Smooth muscle cell (in vitro differentiated cells): Measurements from ENCODE around the gene MOCOS. TPM values are rescaled to one million over a fixed set of nuclear protein-coding genes. Genes with fewer than 3 reads are reported as not detected.
A peak's percentile ranks its signal among the peaks of the same experiment; 100 is the strongest.

Experiments
- DNase-seq: peaks from one replicate; lab custom pipeline; 2025; ENCODE audit not compliant: unreplicated experiment; lab: John Stamatoyannopoulos, UW
- H2AFZ ChIP-seq: fragments of 200-600 bp; sonication (generic); 2 replicates; pipeline ENCODE4 v1.6.0; 2016; ENCODE audit warnings: antibody characterized with exemption, low read depth, mild to moderate bottlenecking
- H3F3A ChIP-seq: fragments of 200-600 bp; sonication (generic); 2 replicates; pipeline ENCODE4 v1.6.0; 2017; ENCODE audit warnings: antibody characterized with exemption, low read depth
- H3K27ac ChIP-seq: fragments of 200-600 bp; sonication (generic); 2 replicates; pipeline ENCODE4 v1.5.1; 2016; ENCODE audit warnings: low read depth, mild to moderate bottlenecking
- H3K27me3 ChIP-seq: fragments of 200-600 bp; sonication (generic); 2 replicates; pipeline ENCODE4 v1.6.1; 2016; ENCODE audit warnings: low read depth, mild to moderate bottlenecking
- H3K36me3 ChIP-seq: fragments of 200-600 bp; sonication (generic); 2 replicates; pipeline ENCODE4 v1.5.1; 2016; ENCODE audit warnings: low read depth
- H3K4me1 ChIP-seq: fragments of 200-600 bp; sonication (generic); 2 replicates; pipeline ENCODE4 v1.5.1; 2016; ENCODE audit warnings: low read depth
- H3K4me2 ChIP-seq: fragments of 200-600 bp; sonication (generic); 2 replicates; pipeline ENCODE4 v1.6.0; 2016; ENCODE audit warnings: mild to moderate bottlenecking
- H3K4me3 ChIP-seq: fragments of 200-600 bp; sonication (generic); 2 replicates; pipeline ENCODE4 v1.5.1; 2016; ENCODE audit warnings: mild to moderate bottlenecking
- H3K79me2 ChIP-seq: fragments of 200-600 bp; sonication (generic); 2 replicates; pipeline ENCODE4 v1.6.0; 2016; ENCODE audit warnings: low read depth, mild to moderate bottlenecking
- H3K9ac ChIP-seq: fragments of 200-600 bp; sonication (generic); 2 replicates; pipeline ENCODE4 v1.6.0; 2016; ENCODE audit warnings: low read depth
- H3K9me3 ChIP-seq: fragments of 200-600 bp; sonication (generic); replicated peaks from 2 replicates; pipeline ENCODE4 v1.5.1; 2016; ENCODE audit warnings: low read depth
- H4K20me1 ChIP-seq: fragments of 200-600 bp; sonication (generic); 2 replicates; pipeline ENCODE4 v1.6.0; 2016; ENCODE audit warnings: low read depth
- WGBS: methylation state at CpG from one replicate; pipeline ENCODE4 v1.1.7; 2016; ENCODE audit warnings: low lambda C conversion rate; 5-methylcytosine and 5-hydroxymethylcytosine counted together
- polyA plus RNA-seq: library from polyadenylated mRNA; unstranded; fragments of >200 nt; fragmentation: Nextera tagmentation; extraction: Ambion mirVana; gene quantifications from 2 replicates; pipeline ENCODE4 v1.2.1, GENCODE V29; 2016
- total RNA-seq: library from RNA; depleted of rRNA; stranded (reverse); fragments of >200 nt; gene quantifications from 2 replicates; pipeline ENCODE4 v1.2.3, GENCODE V29; 2014
- TF ChIP-seq, protein P1 (sequence below): fragments of 200-600 bp; sonication (generic); IDR thresholded peaks from 2 replicates; pipeline ENCODE4 v1.5.1; 2017; ENCODE audit warnings: borderline replicate concordance, mild to moderate bottlenecking, antibody characterized with exemption; ENCODE audit not compliant: insufficient read depth, poor library complexity, severe bottlenecking

MOCOS gene
- total and polyA plus RNA-seq, 2 experiments from 2014 or later: 1.6 to 1.7 TPM

DNA sequence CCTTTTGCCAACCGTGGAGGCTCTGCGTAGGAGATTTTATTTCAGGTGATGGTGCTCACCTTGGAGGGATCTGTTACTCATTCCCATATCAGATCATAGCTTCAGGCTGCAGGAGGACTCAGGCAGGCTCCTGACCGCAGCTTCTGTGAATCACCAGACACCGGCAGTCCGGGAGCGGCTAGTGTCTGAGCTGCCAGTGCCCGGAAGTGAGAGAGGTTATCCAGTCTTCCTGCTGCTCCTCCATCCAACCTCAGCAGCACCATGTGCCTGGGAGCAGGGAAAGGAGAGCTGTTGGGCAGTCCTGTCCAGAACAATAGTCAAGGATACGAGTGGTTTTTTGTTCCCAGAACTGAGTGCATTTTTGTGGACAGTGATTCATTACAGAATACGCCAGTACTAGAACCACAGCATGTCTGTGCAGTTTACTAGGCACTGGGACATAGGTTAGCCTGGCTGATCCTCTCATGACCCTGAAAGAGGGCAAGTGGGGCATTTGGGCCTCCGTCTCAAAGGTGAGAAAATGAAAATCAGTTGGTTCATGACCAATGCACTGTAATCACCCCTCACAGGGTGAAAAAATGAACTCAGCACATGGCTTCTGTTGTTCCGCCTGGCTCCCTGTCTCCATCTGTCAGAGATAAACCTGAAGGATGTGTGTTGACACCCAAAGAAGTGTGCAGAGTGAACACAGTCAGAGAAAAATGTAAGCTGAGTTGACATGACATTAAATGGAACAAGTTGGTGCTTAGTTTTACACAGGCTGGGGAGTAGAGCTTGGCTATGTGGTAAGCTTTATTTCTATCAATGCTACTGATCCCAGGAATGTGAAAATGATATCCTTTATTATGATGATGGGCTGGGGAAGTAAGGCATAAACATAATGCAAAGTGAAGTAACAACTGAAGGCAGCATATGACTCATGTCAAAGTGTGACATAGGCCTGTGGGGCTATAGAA is 122.4 kb downstream of the MOCOS start:
- H3F3A ChIP-seq: peaks cover 11% of the 10 kb centered on the region
- H3K4me2 ChIP-seq: peak overlapping the region; percentile 63
- peaks cover 43% of the 10 kb centered on the region for H3K79me2 ChIP-seq
- H3K4me1 ChIP-seq: peaks cover 6% of the 10 kb centered on the region
- H4K20me1 ChIP-seq: no peaks in the 10 kb centered on the region
- no peak overlapping the region for H3K4me3 ChIP-seq
- peak overlapping the region; percentile 78 for H3K9ac ChIP-seq
- WGBS: 16% methylated on average over 11 of the region's 11 CpGs
- no peak for DNase-seq
- no peaks in the 10 kb centered on the region for H3K36me3 ChIP-seq
- peak overlapping the region; percentile 95 for H3K27ac ChIP-seq
- no peaks in the 10 kb centered on the region for H3K9me3 ChIP-seq
- no peak overlapping the region for H2AFZ ChIP-seq
- TF ChIP-seq, protein P1, sequence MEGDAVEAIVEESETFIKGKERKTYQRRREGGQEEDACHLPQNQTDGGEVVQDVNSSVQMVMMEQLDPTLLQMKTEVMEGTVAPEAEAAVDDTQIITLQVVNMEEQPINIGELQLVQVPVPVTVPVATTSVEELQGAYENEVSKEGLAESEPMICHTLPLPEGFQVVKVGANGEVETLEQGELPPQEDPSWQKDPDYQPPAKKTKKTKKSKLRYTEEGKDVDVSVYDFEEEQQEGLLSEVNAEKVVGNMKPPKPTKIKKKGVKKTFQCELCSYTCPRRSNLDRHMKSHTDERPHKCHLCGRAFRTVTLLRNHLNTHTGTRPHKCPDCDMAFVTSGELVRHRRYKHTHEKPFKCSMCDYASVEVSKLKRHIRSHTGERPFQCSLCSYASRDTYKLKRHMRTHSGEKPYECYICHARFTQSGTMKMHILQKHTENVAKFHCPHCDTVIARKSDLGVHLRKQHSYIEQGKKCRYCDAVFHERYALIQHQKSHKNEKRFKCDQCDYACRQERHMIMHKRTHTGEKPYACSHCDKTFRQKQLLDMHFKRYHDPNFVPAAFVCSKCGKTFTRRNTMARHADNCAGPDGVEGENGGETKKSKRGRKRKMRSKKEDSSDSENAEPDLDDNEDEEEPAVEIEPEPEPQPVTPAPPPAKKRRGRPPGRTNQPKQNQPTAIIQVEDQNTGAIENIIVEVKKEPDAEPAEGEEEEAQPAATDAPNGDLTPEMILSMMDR: no peak
- H3K27me3 ChIP-seq: no peaks in the 10 kb centered on the region

DNA sequence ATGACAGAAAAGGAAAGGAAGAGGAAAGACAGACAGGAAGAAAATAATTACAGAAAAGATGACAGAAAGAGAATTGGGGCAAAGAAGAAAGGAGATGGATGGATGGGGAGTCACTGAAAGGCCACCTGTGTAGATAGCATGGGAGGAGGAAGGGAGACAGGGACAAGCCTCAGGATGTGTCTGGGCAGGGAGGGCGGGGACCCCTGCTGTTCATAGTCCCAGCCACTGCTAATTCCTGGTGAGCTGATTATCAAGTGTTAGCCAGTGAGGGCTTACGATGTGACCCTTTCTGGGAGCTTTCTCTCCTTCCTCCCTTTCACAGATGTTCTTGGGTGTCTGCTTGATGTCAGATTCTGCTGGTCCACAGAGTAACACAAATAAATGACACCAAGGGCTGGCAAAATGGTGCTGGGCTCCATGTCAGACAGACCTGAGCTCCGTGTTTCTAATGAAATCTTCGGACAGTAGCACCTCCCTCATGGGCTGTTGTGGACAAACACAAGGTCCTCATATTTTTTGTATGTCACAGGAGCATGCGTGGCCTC is 123.8 kb downstream of the MOCOS start:
- TF ChIP-seq, protein P1: no peak
- Histone ChIP-seq H3F3A (peaks cover 11% of the 10 kb centered on the region), H2AFZ (no peak overlapping the region), H3K36me3 (no peaks in the 10 kb centered on the region), H3K27ac (peak overlapping the region; percentile 95), H3K79me2 (peaks cover 30% of the 10 kb centered on the region), H3K9me3 (no peaks in the 10 kb centered on the region), H3K27me3 (no peaks in the 10 kb centered on the region), H3K9ac (no peak overlapping the region), H4K20me1 (no peaks in the 10 kb centered on the region), H3K4me3 (no peak overlapping the region), H3K4me1 (peaks cover 17% of the 10 kb centered on the region), H3K4me2 (no peak overlapping the region)
- DNase-seq: no peak
- WGBS: 77% methylated on average over 5 of the region's 5 CpGs

DNA sequence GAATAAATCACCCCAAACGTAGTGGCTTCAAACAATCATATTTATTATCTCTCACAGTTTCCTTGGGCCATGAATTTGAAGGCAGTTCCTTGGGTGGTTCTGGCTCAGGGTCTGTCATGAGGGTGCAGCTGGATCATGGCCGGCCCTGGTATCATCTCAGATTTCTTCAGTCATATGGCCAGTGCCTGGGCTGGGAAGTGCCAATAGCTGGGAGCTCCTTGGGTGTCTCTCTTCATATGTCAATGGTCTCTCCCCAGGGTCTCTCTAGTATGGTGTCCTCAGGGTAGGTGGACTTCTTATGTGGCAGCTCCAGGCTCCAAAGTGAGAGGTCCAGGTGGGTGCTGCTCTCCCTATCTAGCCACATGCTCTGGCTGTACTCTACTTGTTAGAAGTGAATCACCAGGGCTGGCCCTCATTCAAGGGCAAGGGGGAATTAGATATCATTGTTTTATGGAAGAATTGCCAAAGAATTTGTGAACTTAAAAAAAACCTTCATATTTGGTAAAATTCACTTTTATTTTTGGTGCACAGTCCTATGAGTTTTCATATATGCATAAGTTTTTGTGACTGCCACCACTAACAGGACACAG is 125.6 kb downstream of the MOCOS start:
- TF ChIP-seq, protein P1: no peak
- no peak for DNase-seq
- WGBS: 94% methylated on average over 2 of the region's 2 CpGs
- Histone ChIP-seq H3K79me2 (peaks cover 27% of the 10 kb centered on the region), H3K27ac (no peak overlapping the region), H4K20me1 (no peaks in the 10 kb centered on the region), H3K27me3 (no peaks in the 10 kb centered on the region), H3F3A (peaks cover 11% of the 10 kb centered on the region), H3K36me3 (no peaks in the 10 kb centered on the region), H3K9me3 (no peaks in the 10 kb centered on the region), H3K4me3 (no peak overlapping the region), H3K4me2 (no peak overlapping the region), H3K4me1 (peaks cover 21% of the 10 kb centered on the region), H3K9ac (no peak overlapping the region), H2AFZ (no peak overlapping the region)
